DOHH2 (cell line): ENCODE results near the gene PLA2G4F.

Experiments used
- H3F3A ChIP-seq: fragments of 200-600 bp; sonication (generic), shearing (Covaris generic); 2 replicates; pipeline ENCODE4 v1.6.0; 2016; ENCODE audit warnings: antibody characterized with exemption, mild to moderate bottlenecking; ENCODE audit not compliant: control insufficient read depth, insufficient read depth
- H3K27ac ChIP-seq: fragments of 200-600 bp; sonication (generic); 2 replicates; pipeline ENCODE4 v1.5.1; 2014; ENCODE audit warnings: low read depth, mild to moderate bottlenecking, low read length, moderate library complexity
- H3K27me3 ChIP-seq: fragments of 200-600 bp; sonication (generic); 2 replicates; pipeline ENCODE4 v1.6.1; 2014; ENCODE audit warnings: mild to moderate bottlenecking, low read length, mixed read lengths; ENCODE audit not compliant: control insufficient read depth
- H3K36me3 ChIP-seq: fragments of 200-600 bp; sonication (generic); 2 replicates; pipeline ENCODE4 v1.6.1; 2014; ENCODE audit warnings: mild to moderate bottlenecking, low read length, moderate library complexity, mixed read lengths; ENCODE audit not compliant: control insufficient read depth
- H3K4me1 ChIP-seq: fragments of 200-600 bp; sonication (generic); 2 replicates; pipeline ENCODE4 v1.6.1; 2014; ENCODE audit warnings: mild to moderate bottlenecking, low read length, mixed read lengths; ENCODE audit not compliant: control insufficient read depth
- H3K4me2 ChIP-seq: fragments of 200-600 bp; sonication (generic); 2 replicates; pipeline ENCODE4 v1.6.0; 2014; ENCODE audit warnings: mild to moderate bottlenecking, low read length, moderate library complexity
- H3K4me3 ChIP-seq: fragments of 200-600 bp; sonication (generic); 2 replicates; pipeline ENCODE4 v1.5.1; 2014; ENCODE audit warnings: mild to moderate bottlenecking, low read length, mixed read lengths
- H3K79me2 ChIP-seq: fragments of 200-600 bp; sonication (generic); 2 replicates; pipeline ENCODE4 v1.6.1; 2014; ENCODE audit warnings: mild to moderate bottlenecking, low read length, mixed read lengths; ENCODE audit not compliant: control insufficient read depth
- H3K9me2 ChIP-seq: fragments of 200-600 bp; sonication (generic); replicated peaks from 2 replicates; pipeline ENCODE4 v1.6.1; 2014; ENCODE audit warnings: mild to moderate bottlenecking, low read length, mixed read lengths; ENCODE audit not compliant: control insufficient read depth
- H3K9me3 ChIP-seq: fragments of 200-600 bp; sonication (generic); 2 replicates; pipeline ENCODE4 v1.6.1; 2014; ENCODE audit warnings: antibody characterized with exemption, low read length, mixed read lengths; ENCODE audit not compliant: control insufficient read depth, insufficient read depth
- H4K20me1 ChIP-seq: fragments of 200-600 bp; sonication (generic); 2 replicates; pipeline ENCODE4 v1.6.0; 2014; ENCODE audit warnings: low read depth, mild to moderate bottlenecking, antibody characterized with exemption, low read length, moderate library complexity; ENCODE audit not compliant: control insufficient read depth, insufficient read depth
- CTCF ChIP-seq: fragments of 200-600 bp; sonication (generic); IDR thresholded peaks from one replicate; pipeline ENCODE4 v1.5.1; 2014; ENCODE audit warnings: antibody characterized with exemption, mild to moderate bottlenecking, low read depth, low read length; ENCODE audit not compliant: poor library complexity, severe bottlenecking
- EZH2phosphoT487 ChIP-seq: fragments of 200-600 bp; sonication (generic); IDR thresholded peaks from 2 replicates; pipeline ENCODE4 v1.6.1; 2017; ENCODE audit warnings: borderline replicate concordance, mild to moderate bottlenecking, antibody characterized with exemption, low read length, moderate library complexity, mixed read lengths

The PLA2G4F gene

GRCh38 chr15:42184296-42184695, 27.9 kb upstream of the PLA2G4F start:
- H3K9me2 ChIP-seq: no peaks in the 10 kb centered on the region
- no peak overlapping the region for H3K4me3 ChIP-seq
- no peaks in the 10 kb centered on the region for H3F3A ChIP-seq
- no peak overlapping the region for H3K27ac ChIP-seq
- no peak overlapping the region for H3K4me2 ChIP-seq
- H3K27me3 ChIP-seq: no peaks in the 10 kb centered on the region
- peaks cover 74% of the 10 kb centered on the region for H3K36me3 ChIP-seq
- peaks cover 5% of the 10 kb centered on the region for H3K4me1 ChIP-seq
- H3K79me2 ChIP-seq: no peaks in the 10 kb centered on the region
- TF ChIP-seq EZH2phosphoT487 (no peak), CTCF (no peak)
- no peaks in the 10 kb centered on the region; the same call in 1 of the 2 replicates for H4K20me1 ChIP-seq
- no peaks in the 10 kb centered on the region for H3K9me3 ChIP-seq

- no peak overlapping the region for H3K4me2 ChIP-seq
- H4K20me1 ChIP-seq: no peaks in the 10 kb centered on the region; the same call in 1 of the 2 replicates
- no peaks in the 10 kb centered on the region for H3K9me3 ChIP-seq
- H3K4me1 ChIP-seq: peaks cover 5% of the 10 kb centered on the region
- no peaks in the 10 kb centered on the region for H3K9me2 ChIP-seq
- no peak overlapping the region for H3K4me3 ChIP-seq
- TF ChIP-seq CTCF (no peak), EZH2phosphoT487 (no peak)
- no peak overlapping the region for H3K27ac ChIP-seq
- no peaks in the 10 kb centered on the region for H3K27me3 ChIP-seq
- H3K36me3 ChIP-seq: peaks cover 73% of the 10 kb centered on the region
- H3F3A ChIP-seq: no peaks in the 10 kb centered on the region
- no peaks in the 10 kb centered on the region for H3K79me2 ChIP-seq
Measured at GRCh38 chr15:42182961-42183360, 26.5 kb upstream of the PLA2G4F start.

- H3K4me1 ChIP-seq: peaks cover 5% of the 10 kb centered on the region
- H3F3A ChIP-seq: no peaks in the 10 kb centered on the region
- TF ChIP-seq CTCF (no peak), EZH2phosphoT487 (no peak)
- H3K79me2 ChIP-seq: no peaks in the 10 kb centered on the region
- H3K27me3 ChIP-seq: no peaks in the 10 kb centered on the region
- H3K36me3 ChIP-seq: peaks cover 69% of the 10 kb centered on the region
- H3K4me2 ChIP-seq: no peak overlapping the region
- no peaks in the 10 kb centered on the region for H3K9me2 ChIP-seq
- no peaks in the 10 kb centered on the region for H3K9me3 ChIP-seq
- no peak overlapping the region for H3K27ac ChIP-seq
- no peak overlapping the region for H3K4me3 ChIP-seq
- no peaks in the 10 kb centered on the region; the same call in 1 of the 2 replicates for H4K20me1 ChIP-seq
Measured at GRCh38 chr15:42182328-42182886, 26.0 kb upstream of the PLA2G4F start.
